Natural killer cell (primary cell): ENCODE results near the gene FANCI. TPM values are rescaled to one million over a fixed set of nuclear protein-coding genes. Genes with fewer than 3 reads are reported as not detected.

Experiments used
- ATAC-seq, 3 donors: fragments of 150-1000 bp in 2 of 3; fragments of 200-7000 bp in 1 of 3; cut with Tn5 transposase; 1 replicate in 1 of 3; 2 replicates in 2 of 3; pipeline ENCODE4 v1.10.0; 2021; ENCODE audit warnings: mild to moderate bottlenecking in 2 of 3, moderate library complexity in 2 of 3
- DNase-seq, 2 donors: peaks; one replicate each; pipeline versions ENCODE4 v3.0.0 to v3.0.0-alpha.2; 2013 to 2021; ENCODE audit warnings: mixed read lengths in 1 of 2
- H3K27ac ChIP-seq: one replicate; pipeline ENCODE4 v1.5.1; 2013; ENCODE audit warnings: mild to moderate bottlenecking, low read length
- H3K27me3 ChIP-seq: one replicate; pipeline ENCODE4 v1.6.1; 2013; ENCODE audit warnings: low read length; ENCODE audit not compliant: control insufficient read depth, insufficient read depth
- H3K36me3 ChIP-seq: one replicate; pipeline ENCODE4 v1.6.1; 2013; ENCODE audit warnings: low read length; ENCODE audit not compliant: control insufficient read depth, insufficient read depth
- H3K4me1 ChIP-seq: one replicate; pipeline ENCODE4 v1.6.1; 2013; ENCODE audit warnings: low read length; ENCODE audit not compliant: control insufficient read depth, insufficient read depth
- H3K4me3 ChIP-seq: one replicate; pipeline ENCODE4 v1.5.1; 2013; ENCODE audit warnings: low read length
- H3K9me3 ChIP-seq: one replicate; pipeline ENCODE4 v1.6.1; 2013; ENCODE audit warnings: low read length; ENCODE audit not compliant: control insufficient read depth, insufficient read depth
- H3K27ac Mint-ChIP-seq, 2 donors: one replicate each; pipeline ENCODE4 v1.8.0; 2022; ENCODE audit warnings: mild to moderate bottlenecking in 2 of 2, mixed read lengths in 2 of 2, moderate library complexity in 1 of 2
- H3K27me3 Mint-ChIP-seq, 2 donors: one replicate each; pipeline ENCODE4 v1.8.0; 2022; ENCODE audit warnings: low read depth in 2 of 2, mixed read lengths in 2 of 2
- H3K36me3 Mint-ChIP-seq: one replicate; pipeline ENCODE4 v1.8.0; 2022; ENCODE audit warnings: mixed read lengths
- H3K4me1 Mint-ChIP-seq, 2 donors: one replicate each; pipeline ENCODE4 v1.8.0; 2022; ENCODE audit warnings: mixed read lengths in 2 of 2
- H3K4me3 Mint-ChIP-seq: one replicate; pipeline ENCODE4 v1.8.0; 2022; ENCODE audit warnings: mild to moderate bottlenecking, moderate library complexity, mixed read lengths
- H3K9me3 Mint-ChIP-seq, 2 donors: one replicate each; pipeline ENCODE4 v1.8.0; 2022; ENCODE audit warnings: mixed read lengths in 2 of 2
- WGBS: methylation state at CpG from one replicate; pipeline ENCODE4 v1.1.7; 2013; ENCODE audit warnings: missing lambda C conversion rate; ENCODE audit not compliant: insufficient coverage; 5-methylcytosine and 5-hydroxymethylcytosine counted together
- intact Hi-C: fragments of 100-400 bp; cut with micrococcal nuclease; formaldehyde crosslinking; loops from one replicate; pipeline ENCODE4 v1.14.2; 2022
- total RNA-seq, 4 donors: library from RNA; stranded (reverse); fragments of 120-200 nt in 1 of 4; gene quantifications; one replicate each; pipeline versions ENCODE4 v1.2.3 to v1.2.4, GENCODE V29; 2013 to 2022
- TF ChIP-seq, protein P1 (sequence below): fragments of 200-600 bp; IDR thresholded peaks from one replicate; pipeline ENCODE4 v1.8.0; 2022; ENCODE audit warnings: antibody characterized with exemption

The FANCI gene
- total RNA-seq, 3 donors from 2014 or later (not counting 1 experiment from before 2014, with no cell fraction given), result 22.3 to 27.9 (median 22.7) TPM

DNA sequence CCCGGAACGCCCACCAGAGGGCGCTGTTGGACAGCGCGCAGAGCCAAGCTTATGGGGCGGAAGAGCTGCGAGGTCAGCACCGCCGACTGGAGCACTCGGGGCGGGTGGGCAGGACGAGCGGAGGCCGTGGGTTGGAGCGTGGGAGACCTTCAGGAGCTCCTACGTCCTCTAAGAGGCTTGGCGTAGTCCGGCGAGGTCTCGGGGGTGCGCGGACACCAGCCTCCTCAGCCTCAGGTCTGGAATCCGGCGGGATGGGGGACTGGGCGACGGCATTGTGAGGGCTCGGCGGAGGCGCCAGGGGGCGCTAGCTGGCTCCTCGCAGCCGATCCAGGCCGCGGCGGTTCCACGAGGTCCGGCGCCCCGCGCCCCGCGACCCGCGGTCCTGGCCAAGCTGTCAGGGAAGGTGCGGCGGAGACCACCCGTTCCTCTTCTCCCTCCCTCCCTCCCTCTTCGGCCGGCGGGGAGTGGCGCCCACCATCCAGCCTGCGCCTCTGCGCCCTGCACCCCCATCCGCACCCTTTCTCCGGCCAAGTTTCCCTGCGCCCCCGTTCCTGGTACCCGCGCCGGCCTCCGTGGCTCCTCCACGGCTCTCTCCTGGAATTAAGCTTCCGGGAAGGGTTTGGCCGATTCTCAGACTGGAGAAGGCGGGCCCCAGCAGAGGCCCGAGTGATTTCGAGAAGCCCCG, 115.1 kb downstream of the FANCI start:
- ATAC-seq, result peak; percentile 91 to 96 (median 91)
- H3K9me3 ChIP-seq, result no peaks in the 10 kb centered on the region
- peak overlapping the region; percentile 35 for H3K4me3 ChIP-seq
- H3K27me3 ChIP-seq, result peaks cover 61% of the 10 kb centered on the region
- Mint-ChIP-seq H3K9me3 (no peaks in the 10 kb centered on the region), H3K36me3 (no peaks in the 10 kb centered on the region), H3K4me1 (peaks cover 0 to 12% of the 10 kb centered on the region in 2 donors), H3K4me3 (peak overlapping the region; percentile 72), H3K27ac (peak overlapping the region in 1 of 2 donors; percentile 45), H3K27me3 (peaks cover 62 to 79% of the 10 kb centered on the region in 2 donors)
- H3K36me3 ChIP-seq, result no peaks in the 10 kb centered on the region
- peak; percentile 82 to 91 for DNase-seq
- peaks cover 21% of the 10 kb centered on the region for H3K4me1 ChIP-seq
- WGBS, result 5% methylated on average over 68 of the region's 68 CpGs
- H3K27ac ChIP-seq, result no peak overlapping the region
- intact Hi-C loops, result loop anchor here (1.0 kb wide), 1 partner anchor 71 kb away; no protein-coding TSS in a partner anchor
- TF ChIP-seq, protein P1, sequence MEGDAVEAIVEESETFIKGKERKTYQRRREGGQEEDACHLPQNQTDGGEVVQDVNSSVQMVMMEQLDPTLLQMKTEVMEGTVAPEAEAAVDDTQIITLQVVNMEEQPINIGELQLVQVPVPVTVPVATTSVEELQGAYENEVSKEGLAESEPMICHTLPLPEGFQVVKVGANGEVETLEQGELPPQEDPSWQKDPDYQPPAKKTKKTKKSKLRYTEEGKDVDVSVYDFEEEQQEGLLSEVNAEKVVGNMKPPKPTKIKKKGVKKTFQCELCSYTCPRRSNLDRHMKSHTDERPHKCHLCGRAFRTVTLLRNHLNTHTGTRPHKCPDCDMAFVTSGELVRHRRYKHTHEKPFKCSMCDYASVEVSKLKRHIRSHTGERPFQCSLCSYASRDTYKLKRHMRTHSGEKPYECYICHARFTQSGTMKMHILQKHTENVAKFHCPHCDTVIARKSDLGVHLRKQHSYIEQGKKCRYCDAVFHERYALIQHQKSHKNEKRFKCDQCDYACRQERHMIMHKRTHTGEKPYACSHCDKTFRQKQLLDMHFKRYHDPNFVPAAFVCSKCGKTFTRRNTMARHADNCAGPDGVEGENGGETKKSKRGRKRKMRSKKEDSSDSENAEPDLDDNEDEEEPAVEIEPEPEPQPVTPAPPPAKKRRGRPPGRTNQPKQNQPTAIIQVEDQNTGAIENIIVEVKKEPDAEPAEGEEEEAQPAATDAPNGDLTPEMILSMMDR, result peak; percentile 99

DNA sequence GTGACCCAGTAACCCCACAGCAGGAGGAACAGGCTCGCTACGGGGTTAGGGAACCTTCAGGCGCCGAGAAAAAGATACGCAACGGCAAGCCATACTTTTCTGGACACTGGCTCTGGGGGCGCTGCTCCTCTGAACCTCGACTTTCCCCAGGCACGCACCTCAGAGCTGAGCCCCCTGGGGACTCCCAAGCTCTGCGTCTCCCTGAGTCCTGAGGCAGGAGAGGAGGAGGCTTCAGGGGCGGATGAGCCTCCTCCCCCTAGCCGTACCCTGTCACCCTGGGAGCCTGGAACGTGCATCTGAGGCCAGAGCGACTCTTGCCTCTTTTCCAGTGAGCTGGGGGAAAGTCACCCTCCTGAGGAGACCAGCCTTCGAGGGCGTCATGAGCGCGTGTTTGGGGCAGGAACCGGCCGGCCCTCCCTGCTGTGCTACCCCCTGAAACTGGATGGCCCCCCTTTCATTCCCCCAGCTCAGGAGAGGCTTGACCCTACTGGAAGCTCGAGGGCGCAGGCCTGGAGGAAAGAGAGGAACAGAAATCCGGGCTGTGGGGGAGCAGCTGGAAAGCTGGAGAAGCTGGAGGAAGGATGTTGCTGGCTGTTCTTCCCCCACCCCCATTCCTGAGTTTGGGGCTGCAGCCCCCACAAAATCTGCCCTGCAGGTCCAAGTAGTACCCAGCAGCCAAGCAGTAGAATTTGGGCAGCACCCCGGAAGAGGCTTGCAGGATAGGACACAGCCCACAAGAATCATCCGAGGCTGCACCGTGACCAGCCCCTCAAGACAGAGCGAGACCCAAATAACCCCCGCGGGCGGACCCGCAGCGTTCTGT, 115.9 kb downstream of the FANCI start:
- no peak overlapping the region for H3K4me3 ChIP-seq
- 15% methylated on average over 32 of the region's 32 CpGs for WGBS
- peaks cover 63 to 83% of the 10 kb centered on the region in 2 donors for H3K27me3 Mint-ChIP-seq
- H3K27ac Mint-ChIP-seq, result no peak overlapping the region
- peaks cover 0 to 17% of the 10 kb centered on the region in 2 donors for H3K4me1 Mint-ChIP-seq
- H3K4me1 ChIP-seq, result peaks cover 21% of the 10 kb centered on the region
- H3K4me3 Mint-ChIP-seq, result peak overlapping the region; percentile 42
- no peaks in the 10 kb centered on the region for H3K9me3 Mint-ChIP-seq
- no peaks in the 10 kb centered on the region for H3K36me3 Mint-ChIP-seq
- TF ChIP-seq, protein P1, result no peak
- DNase-seq (no peak), ATAC-seq (no peak)
- H3K9me3 ChIP-seq, result no peaks in the 10 kb centered on the region
- peaks cover 64% of the 10 kb centered on the region for H3K27me3 ChIP-seq
- H3K36me3 ChIP-seq, result no peaks in the 10 kb centered on the region
- intact Hi-C loops, result no loop called here
- no peak overlapping the region for H3K27ac ChIP-seq

DNA sequence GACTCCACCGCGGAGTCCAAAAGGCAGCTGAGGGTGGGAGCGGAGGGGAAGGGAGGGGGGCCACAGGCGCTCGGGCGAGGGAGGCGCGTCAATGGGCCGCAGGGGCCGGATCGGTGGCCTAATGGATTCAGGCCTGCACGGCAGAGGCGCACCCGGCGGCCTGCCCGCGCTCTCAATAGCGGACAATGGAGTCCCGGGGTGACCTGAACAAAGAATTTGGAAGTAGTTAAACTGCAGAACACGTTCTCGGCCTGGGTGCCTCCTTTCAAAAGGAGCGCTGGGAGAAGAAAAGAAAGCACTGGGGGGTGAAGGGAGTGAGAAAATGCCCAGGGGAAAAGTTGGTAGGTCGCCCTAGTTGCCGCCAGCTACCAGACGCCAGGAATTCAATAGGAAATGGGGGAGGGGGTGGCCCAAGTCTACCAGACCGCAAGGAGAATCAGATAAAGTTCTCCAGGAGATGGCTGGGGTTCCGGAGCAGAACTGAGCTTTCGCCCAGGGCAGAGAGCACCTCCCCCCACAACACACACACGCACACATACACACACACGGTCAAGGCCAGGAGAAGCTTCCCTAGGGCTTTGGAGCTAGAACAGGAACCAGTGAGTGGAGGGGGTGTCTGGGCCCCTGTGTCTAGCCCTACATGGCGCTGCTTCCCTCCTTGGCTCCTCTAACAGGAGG, 116.7 kb downstream of the FANCI start:
- ATAC-seq (no peak), DNase-seq (no peak)
- no peaks in the 10 kb centered on the region for H3K9me3 Mint-ChIP-seq
- intact Hi-C loops, result no loop called here
- H3K36me3 Mint-ChIP-seq, result no peaks in the 10 kb centered on the region
- no peak overlapping the region for H3K4me3 Mint-ChIP-seq
- TF ChIP-seq, protein P1, result no peak
- H3K27ac Mint-ChIP-seq, result no peak overlapping the region
- Histone ChIP-seq H3K36me3 (no peaks in the 10 kb centered on the region), H3K9me3 (no peaks in the 10 kb centered on the region), H3K4me1 (peaks cover 21% of the 10 kb centered on the region), H3K27me3 (peaks cover 72% of the 10 kb centered on the region), H3K4me3 (no peak overlapping the region), H3K27ac (no peak overlapping the region)
- peaks cover 66 to 81% of the 10 kb centered on the region in 2 donors for H3K27me3 Mint-ChIP-seq
- peaks cover 0 to 17% of the 10 kb centered on the region in 2 donors for H3K4me1 Mint-ChIP-seq
- WGBS, result 9% methylated on average over 29 of the region's 31 CpGs
